Vagina (tissue), 2 donors: ENCODE results near the gene ARL5C. TPM values are rescaled to one million over a fixed set of nuclear protein-coding genes. Genes with fewer than 3 reads are reported as not detected.

Source experiments
- DNase-seq, 2 donors: peaks; one replicate each; pipeline ENCODE4 v3.0.0-alpha.2; 2017; ENCODE audit errors: extremely low spot score in 2 of 2
- H3K27ac ChIP-seq: fragments of 200-600 bp; sonication (generic); one replicate; pipeline ENCODE4 v1.5.1; 2019
- H3K27me3 ChIP-seq: fragments of 200-600 bp; sonication (generic); one replicate; pipeline ENCODE4 v1.5.1; 2019
- H3K36me3 ChIP-seq, 2 donors: fragments of 200-600 bp; sonication (generic); one replicate each; pipeline ENCODE4 v1.5.1; 2017 to 2019
- H3K4me1 ChIP-seq: fragments of 200-600 bp; sonication (generic); one replicate; pipeline ENCODE4 v1.5.1; 2019
- H3K4me3 ChIP-seq, 2 donors: fragments of 200-600 bp; sonication (generic); 1 replicate in 1 of 2; 2 replicates in 1 of 2; pipeline ENCODE4 v1.5.1; 2016 to 2019
- H3K9me3 ChIP-seq: fragments of 200-600 bp; sonication (generic); one replicate; pipeline ENCODE4 v1.5.1; 2019
- POLR2A ChIP-seq, 2 donors: fragments of 450-650 bp; IDR thresholded peaks; one replicate each; pipeline ENCODE4 v1.6.1; 2017; ENCODE audit warnings: antibody characterized with exemption in 2 of 2, mild to moderate bottlenecking in 2 of 2, moderate library complexity in 2 of 2
- POLR2AphosphoS5 ChIP-seq, 2 donors: sonication (generic); formaldehyde crosslinking; IDR thresholded peaks; one replicate each; pipeline ENCODE4 v1.9.0; 2017; ENCODE audit warnings: antibody characterized with exemption in 2 of 2, mild to moderate bottlenecking in 2 of 2, low read depth in 1 of 2; ENCODE audit not compliant: insufficient read depth in 1 of 2
- intact Hi-C: fragments of 100-400 bp; cut with DNase I; formaldehyde crosslinking; loops from one replicate; pipeline ENCODE4 v1.15.1; 2023
- total RNA-seq: library from RNA; depleted of rRNA; stranded (reverse); fragments of >200 nt; gene quantifications from one replicate; pipeline ENCODE4 v1.2.3, GENCODE V29; 2016
- TF ChIP-seq, protein P1 (sequence below), 3 experiments: fragments of 450-650 bp in 2 of 3; fragments of 200-600 bp in 1 of 3; sonication (generic) in 1 of 3; IDR thresholded peaks; one replicate each; pipeline ENCODE4 v1.5.1; 2017 to 2019; ENCODE audit warnings: antibody characterized with exemption in 3 of 3, mild to moderate bottlenecking in 2 of 3, moderate library complexity in 2 of 3

Gene ARL5C
- total RNA-seq, 1 donor from 2014 or later, result not detected

- Histone ChIP-seq H3K9me3 (no peaks in the 10 kb centered on the region), H3K4me3 (no peak overlapping the region), H3K27me3 (no peaks in the 10 kb centered on the region), H3K4me1 (peaks cover 27% of the 10 kb centered on the region), H3K27ac (no peak overlapping the region), H3K36me3 (peaks cover 0 to 30% of the 10 kb centered on the region in 2 donors)
- TF ChIP-seq POLR2A (IDR thresholded peaks at IDR 0.05) (no peak), POLR2AphosphoS5 (IDR thresholded peaks at IDR 0.05; ENCODE audit: insufficient read depth in 1 of 2, low read depth in 1 of 2) (no peak)
- TF ChIP-seq, protein P1, sequence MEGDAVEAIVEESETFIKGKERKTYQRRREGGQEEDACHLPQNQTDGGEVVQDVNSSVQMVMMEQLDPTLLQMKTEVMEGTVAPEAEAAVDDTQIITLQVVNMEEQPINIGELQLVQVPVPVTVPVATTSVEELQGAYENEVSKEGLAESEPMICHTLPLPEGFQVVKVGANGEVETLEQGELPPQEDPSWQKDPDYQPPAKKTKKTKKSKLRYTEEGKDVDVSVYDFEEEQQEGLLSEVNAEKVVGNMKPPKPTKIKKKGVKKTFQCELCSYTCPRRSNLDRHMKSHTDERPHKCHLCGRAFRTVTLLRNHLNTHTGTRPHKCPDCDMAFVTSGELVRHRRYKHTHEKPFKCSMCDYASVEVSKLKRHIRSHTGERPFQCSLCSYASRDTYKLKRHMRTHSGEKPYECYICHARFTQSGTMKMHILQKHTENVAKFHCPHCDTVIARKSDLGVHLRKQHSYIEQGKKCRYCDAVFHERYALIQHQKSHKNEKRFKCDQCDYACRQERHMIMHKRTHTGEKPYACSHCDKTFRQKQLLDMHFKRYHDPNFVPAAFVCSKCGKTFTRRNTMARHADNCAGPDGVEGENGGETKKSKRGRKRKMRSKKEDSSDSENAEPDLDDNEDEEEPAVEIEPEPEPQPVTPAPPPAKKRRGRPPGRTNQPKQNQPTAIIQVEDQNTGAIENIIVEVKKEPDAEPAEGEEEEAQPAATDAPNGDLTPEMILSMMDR (IDR thresholded peaks at IDR 0.05), result no peak
- DNase-seq, result no peak
- intact Hi-C loops, result no loop called here
Measured at GRCh38 chr17:39191750-39192510, 26.0 kb upstream of the ARL5C start.

DNA sequence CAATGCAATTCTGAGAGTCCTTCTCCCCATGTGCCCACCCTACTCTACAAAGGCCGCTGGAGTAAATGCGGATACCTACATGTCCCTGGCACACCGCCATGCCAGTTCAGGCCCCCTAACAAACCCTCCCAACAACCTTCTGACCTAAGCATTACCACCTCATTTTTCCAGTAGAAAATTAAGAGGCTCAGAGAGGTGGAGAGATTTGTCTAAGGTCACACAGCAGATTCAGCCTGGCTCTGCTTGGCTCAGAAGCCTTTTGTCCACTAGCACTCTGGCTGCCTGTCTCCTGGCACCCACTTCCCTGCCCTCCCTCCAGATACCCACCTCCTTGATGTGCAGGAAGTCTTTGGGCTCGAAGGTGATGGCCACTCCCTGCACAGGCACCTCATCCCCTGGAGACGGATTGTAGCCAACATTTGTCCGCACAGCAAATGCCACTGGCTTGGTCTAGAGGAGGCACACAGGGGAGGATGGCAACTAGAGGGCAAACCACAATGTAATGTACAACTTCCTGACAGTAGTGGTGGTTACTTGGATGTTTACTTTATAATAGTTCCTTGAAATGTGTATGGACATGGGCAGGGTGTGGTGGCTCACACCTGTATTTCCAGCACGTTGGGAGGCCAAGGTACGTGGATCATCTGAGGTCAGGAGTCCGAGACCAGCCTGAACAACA is 21.3 kb upstream of the ARL5C start:
- Histone ChIP-seq H3K4me1 (no peaks in the 10 kb centered on the region), H3K4me3 (no peak overlapping the region), H3K9me3 (no peaks in the 10 kb centered on the region), H3K27ac (no peak overlapping the region), H3K27me3 (no peaks in the 10 kb centered on the region), H3K36me3 (peaks cover 0 to 47% of the 10 kb centered on the region in 2 donors)
- no peak for TF ChIP-seq POLR2AphosphoS5 (IDR thresholded peaks at IDR 0.05; ENCODE audit: insufficient read depth in 1 of 2, low read depth in 1 of 2)
- TF ChIP-seq, protein P1 (IDR thresholded peaks at IDR 0.05), result no peak
- no peak for TF ChIP-seq POLR2A (IDR thresholded peaks at IDR 0.05)
- no peak for DNase-seq
- intact Hi-C loops, result no loop called here

DNA sequence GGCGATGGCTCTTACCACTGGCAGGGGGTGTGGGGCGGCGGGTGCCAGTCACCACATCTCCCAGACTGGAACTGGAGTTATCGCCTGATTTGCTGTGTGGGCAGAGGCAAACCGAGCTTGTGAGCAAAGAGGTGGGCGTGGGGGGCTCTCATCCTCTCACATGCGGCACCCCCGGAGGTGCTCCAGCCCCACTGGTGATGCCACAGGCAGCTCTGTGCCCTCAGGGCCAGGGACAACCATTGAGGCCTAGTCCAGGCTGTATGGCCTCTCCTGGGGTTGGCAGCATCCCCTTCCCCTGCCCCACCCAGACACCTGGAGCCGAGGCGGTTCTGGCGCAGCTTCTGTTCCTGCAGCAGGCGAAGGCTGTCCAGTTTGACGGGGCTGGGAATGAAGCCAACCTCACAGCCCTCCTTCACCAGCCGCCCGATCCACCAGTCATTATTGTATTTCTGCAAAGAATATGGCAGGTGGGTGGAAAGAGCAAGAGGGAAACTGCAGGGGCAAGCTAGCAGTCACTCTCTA is 20.6 kb upstream of the ARL5C start:
- Histone ChIP-seq H3K9me3 (no peaks in the 10 kb centered on the region), H3K27me3 (no peaks in the 10 kb centered on the region), H3K4me3 (no peak overlapping the region), H3K27ac (no peak overlapping the region), H3K4me1 (no peaks in the 10 kb centered on the region), H3K36me3 (peaks cover 0 to 50% of the 10 kb centered on the region in 2 donors)
- intact Hi-C loops, result no loop called here
- no peak for DNase-seq
- no peak for TF ChIP-seq POLR2AphosphoS5 (IDR thresholded peaks at IDR 0.05; ENCODE audit: insufficient read depth in 1 of 2, low read depth in 1 of 2)
- TF ChIP-seq, protein P1 (IDR thresholded peaks at IDR 0.05), result no peak
- TF ChIP-seq POLR2A (IDR thresholded peaks at IDR 0.05), result no peak

DNA sequence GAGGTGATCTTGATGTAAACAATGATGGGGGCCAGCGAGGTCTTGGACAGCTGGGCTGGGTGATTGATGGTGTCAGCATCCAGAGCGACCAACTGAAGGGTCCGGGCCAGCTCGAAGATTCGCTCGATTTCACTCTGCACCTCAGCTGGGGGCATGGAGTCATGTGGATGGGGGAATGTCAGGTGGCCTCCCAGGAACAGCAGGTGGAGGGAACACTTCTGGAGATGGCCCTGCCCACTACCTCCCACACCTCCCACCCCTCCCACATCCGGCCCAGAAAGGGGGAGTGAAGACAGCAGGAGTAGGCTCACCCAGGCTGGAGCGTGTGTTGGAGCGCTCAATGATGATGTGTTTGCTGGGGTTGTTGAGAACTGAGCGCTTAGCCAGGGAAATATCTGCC is 17.8 kb upstream of the ARL5C start:
- no peaks in the 10 kb centered on the region for H3K27me3 ChIP-seq
- H3K36me3 ChIP-seq, result peaks cover 0 to 31% of the 10 kb centered on the region in 2 donors
- intact Hi-C loops, result no loop called here
- no peak for DNase-seq
- no peak overlapping the region for H3K4me3 ChIP-seq
- TF ChIP-seq POLR2AphosphoS5 (IDR thresholded peaks at IDR 0.05; ENCODE audit: insufficient read depth in 1 of 2, low read depth in 1 of 2) (no peak), POLR2A (IDR thresholded peaks at IDR 0.05) (no peak)
- TF ChIP-seq, protein P1 (IDR thresholded peaks at IDR 0.05), result no peak
- H3K27ac ChIP-seq, result no peak overlapping the region
- H3K9me3 ChIP-seq, result no peaks in the 10 kb centered on the region
- no peaks in the 10 kb centered on the region for H3K4me1 ChIP-seq
